Erythroblast (primary cell): ENCODE results near the gene CD46.

ENCODE experiments used
- GATA1 ChIP-seq: IDR thresholded peaks from 2 replicates; pipeline ENCODE4 v1.6.1; 2011; ENCODE audit warnings: low read depth, mild to moderate bottlenecking, control low read depth, low read length, moderate library complexity
- POLR2A ChIP-seq: IDR thresholded peaks from 2 replicates; pipeline ENCODE4 v1.6.1; 2011; ENCODE audit warnings: mild to moderate bottlenecking, low read length

DNA sequence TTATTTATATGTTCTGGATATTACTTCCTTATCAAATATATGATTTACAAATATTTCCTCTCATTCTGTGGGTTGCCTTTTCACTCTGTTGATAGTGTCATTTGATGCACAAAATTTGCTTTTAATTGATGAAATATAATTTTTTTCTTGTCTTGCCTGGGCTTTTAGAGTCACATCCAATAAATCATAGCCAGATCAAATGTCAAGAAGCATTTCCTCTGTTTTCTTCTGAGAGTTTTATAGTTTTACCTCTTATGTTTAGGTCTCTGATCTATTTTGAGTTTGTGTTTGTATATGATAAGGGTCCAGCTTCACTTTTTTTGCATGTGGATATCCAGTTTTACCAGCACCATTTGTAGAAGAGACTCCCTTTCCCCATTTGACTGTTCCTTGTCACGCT lies 29.5 kb downstream of the CD46 start:
- TF ChIP-seq POLR2A (no peak), GATA1 (no peak)
